Hematopoietic multipotent progenitor cell (in vitro differentiated cells): ENCODE data around the gene GAPDH. TPM values are rescaled to one million over a fixed set of nuclear protein-coding genes. Genes with fewer than 3 reads are reported as not detected.
"Not testable (repeated sequence)": the region's sequence is repeated elsewhere in the genome, so short reads cannot be mapped to it uniquely, and the experiment has no call there.

Experiments
- DNase-seq, 3 donors: peaks; one replicate each; pipeline ENCODE4 v3.0.0-alpha.2; 2011 to 2015; ENCODE audit warnings: low read depth in 2 of 3, low spot score in 2 of 3
- total RNA-seq: library from RNA; depleted of rRNA; stranded (reverse); fragments of >200 nt; gene quantifications from one replicate; pipeline ENCODE4 v1.2.3, GENCODE V29; 2012

GAPDH gene
- total RNA-seq, 1 donor: 7,142 TPM

DNA sequence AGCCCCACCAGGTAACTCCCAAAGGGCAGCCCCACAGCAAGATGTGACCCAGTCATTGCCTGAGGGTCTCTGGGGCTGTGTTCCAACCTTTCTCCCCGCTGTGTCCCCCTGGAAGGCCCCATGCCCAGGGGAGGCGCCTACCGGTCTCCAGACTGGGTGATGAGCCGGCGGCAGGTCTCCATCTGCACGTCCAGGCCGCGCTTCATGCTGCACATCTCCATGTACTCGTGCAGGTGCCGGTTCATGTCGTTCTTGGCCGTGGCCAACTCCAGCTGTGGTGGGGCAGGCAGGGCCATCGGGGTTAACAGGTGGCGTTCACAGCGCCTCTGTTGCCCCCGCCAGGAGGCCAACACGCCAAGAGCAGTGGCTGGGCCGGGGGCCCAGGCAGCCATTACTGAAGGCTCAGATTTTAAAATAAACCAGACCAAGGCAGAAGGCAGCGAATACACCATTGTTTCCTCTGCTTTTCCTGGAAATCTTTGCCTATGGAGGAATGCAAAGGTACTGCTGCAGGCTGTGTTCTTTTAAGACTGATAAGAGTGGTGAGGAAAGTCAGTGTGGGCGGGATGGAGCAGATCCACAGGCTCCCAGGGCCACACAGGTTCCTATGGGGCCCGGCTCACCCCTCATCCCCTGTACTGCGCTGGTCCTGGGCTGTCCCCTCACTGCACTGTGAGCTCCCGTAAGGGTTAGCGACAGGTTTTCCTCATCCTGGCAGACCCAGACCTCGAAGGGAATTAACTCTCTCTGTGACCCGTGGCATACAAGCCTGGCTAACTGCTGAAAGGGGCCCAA is 7.3 kb downstream of the GAPDH start:
- DNase-seq: no peak

DNA sequence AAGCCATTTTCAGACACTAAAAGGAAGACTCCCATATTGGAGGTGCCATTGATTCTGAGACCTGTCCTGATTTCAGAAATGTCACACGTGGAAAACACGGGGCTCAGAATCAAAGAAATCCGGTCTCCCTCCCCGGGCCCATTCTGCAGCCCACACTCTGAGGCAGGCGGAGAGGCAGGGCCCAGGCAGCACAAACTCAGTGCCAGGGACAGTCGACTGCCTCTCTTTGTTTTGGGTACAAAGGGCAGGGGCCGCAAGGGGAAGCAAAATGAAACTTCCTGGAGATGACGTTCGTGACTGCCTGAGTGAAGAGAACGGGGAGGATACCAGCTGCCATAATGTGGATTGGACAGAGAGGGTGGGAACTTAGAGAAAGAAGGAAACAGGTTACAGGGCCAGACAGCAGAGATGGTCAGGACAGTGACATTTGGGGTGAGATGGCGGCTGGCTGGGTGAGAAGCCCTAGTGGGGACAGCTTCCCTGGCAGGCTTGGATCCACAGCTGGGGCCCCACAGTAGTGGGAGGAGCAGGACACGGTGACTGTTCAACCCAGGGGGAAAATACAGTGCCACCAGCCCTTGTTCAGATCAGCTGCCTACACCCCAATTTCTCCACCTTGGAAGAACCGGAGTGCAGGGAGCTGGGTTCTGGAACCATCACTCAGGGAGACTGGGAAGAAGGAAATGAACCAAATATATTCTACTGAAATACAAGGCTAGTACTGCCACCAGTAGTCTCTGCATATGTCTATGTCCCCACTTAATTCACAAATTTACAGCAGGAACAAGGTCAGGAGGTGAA is 8.1 kb downstream of the GAPDH start:
- no peak for DNase-seq

DNA sequence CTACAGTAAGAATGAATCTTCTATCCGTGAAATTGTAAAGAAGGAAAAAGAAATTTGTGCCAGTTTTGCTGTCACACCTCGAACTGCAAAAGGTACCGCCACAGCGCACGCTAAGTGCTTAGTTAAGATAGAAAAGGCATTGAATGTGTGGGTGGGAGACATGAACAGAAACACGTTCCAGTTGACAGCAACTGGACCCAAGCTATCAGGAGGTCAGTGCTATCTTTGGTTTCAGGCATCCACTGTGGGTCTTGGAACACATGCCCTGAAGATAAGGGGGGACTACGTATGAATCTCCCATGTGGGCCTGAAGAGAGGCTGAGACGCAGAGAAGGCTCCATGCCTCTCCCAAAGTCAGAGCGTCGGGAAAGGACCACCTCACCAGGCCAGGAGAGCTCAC is 11.7 kb downstream of the GAPDH start:
- no peak for DNase-seq

GRCh38 chr12:6547566-6547965 is 13.2 kb downstream of the GAPDH start:
- no peak for DNase-seq

GRCh38 chr12:6547987-6548386 is 13.7 kb downstream of the GAPDH start:
- DNase-seq: no peak

- DNase-seq: no peak
Measured at GRCh38 chr12:6548556-6548955, 14.2 kb downstream of the GAPDH start.

- DNase-seq: no peak
Measured at GRCh38 chr12:6548966-6549683, 14.8 kb downstream of the GAPDH start.

GRCh38 chr12:6549684-6550151 is 15.4 kb downstream of the GAPDH start:
- no peak for DNase-seq

- peak in 1 of 3 donors; percentile 47 for DNase-seq
Measured at GRCh38 chr12:6550294-6551062, 16.2 kb downstream of the GAPDH start.

DNA sequence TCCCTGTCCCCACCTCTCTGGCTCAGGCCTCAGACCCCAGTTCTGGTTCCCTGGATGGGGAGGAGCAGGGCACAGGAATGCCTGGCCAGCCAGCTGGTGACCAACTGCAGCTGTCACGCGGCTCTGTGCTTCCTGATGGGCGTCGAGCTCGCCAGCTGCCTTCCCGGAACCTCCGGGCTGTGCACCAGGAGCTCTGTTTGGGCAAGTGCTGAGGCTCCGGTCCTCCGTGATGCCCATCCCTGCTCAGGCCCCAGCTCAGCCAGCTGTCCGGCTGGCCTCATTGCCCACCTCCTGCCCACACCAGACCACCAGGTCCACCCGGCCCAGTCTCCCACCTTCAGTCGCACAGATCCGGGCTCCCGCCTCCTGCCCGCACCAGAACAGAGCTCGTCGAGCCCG is 16.7 kb downstream of the GAPDH start:
- DNase-seq: no peak

DNA sequence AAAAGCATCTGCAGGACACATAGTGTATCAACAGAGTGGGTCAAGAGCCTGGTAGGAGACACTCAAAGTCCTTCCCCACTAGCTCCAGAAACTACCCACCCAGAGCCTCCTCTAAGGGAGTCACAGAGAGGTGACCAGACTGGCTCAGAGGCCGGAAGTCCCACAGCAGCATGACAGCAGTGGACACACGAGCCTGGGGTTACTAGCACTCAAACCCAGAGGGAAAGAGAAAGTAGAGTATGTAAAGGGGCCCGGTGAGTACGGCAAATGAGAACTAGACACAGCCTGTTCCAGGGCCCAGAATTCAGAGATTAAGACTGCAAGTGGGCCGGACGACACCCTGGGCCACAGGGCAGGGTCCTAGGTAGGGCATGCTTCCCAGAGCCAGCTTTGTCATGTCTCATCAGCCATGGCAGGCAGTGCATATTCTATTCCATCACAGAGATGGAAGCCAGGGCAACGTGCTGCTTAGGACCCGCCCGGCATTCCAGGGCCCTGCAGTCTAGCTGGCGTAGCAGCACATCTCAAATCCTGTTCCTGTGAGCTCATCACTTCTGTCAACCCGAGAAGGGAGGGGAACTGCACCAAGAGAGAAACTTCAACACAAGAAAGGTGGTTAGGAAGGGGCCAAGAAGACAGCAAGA is 17.3 kb downstream of the GAPDH start:
- no peak for DNase-seq

DNA sequence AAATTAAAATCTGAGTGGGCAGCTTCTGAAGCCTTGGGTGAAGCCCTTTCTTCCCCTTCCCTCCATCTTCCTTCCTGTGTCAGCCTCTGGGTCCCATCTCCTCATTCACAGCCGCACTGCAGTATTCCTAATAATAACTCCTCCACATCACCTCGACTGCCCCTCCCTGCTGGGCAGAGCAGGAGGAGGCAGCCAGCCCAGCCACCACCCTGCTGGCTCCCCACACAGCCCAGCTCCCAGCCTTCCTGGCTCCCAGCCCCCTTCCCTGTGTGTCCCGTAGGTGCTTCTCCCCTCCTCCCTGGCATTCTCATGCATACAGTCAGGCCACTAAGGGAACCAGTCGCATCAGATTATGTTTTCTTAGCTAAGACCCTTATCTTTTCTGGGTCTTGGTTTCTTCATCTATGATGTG is 17.8 kb downstream of the GAPDH start:
- DNase-seq: no peak

DNA sequence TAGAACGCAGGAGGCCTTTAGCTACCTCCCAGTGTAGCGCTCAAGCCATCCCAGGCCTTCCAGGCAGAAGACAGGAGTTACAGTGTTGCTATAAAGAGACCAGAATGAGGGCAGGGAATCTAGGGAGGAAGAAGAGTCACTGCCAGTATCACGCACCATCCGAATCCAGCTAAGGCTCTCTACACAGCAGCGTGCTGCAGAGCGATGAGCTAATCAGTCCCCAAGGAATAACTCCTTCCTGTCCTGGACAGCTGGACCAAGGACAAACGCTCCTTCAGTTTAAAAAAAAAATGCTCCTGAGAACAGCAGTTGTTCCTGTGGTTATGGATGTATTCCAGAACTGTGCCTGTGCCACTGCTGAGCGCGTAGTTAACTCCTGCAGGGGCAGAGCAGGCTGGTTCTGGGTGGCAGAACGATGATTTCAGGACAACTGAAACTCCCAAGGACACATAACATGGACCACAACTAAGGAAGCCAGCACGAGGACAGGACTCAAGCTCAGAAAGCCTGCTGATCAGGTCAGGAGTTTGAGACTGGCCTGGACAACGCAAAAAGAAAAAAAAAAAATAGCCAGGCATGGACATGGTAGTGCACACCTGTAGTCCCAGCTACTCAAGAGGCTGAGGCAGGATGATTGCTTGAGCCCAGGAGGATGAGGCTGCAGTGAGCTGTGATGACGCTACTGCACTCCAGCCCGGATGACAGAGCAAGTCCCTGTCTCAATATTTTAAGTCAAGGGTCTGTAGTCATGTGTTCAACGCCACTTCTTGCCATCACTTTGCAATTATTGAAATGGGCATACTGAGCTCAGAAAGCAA is 18.9 kb downstream of the GAPDH start:
- no peak for DNase-seq

DNA sequence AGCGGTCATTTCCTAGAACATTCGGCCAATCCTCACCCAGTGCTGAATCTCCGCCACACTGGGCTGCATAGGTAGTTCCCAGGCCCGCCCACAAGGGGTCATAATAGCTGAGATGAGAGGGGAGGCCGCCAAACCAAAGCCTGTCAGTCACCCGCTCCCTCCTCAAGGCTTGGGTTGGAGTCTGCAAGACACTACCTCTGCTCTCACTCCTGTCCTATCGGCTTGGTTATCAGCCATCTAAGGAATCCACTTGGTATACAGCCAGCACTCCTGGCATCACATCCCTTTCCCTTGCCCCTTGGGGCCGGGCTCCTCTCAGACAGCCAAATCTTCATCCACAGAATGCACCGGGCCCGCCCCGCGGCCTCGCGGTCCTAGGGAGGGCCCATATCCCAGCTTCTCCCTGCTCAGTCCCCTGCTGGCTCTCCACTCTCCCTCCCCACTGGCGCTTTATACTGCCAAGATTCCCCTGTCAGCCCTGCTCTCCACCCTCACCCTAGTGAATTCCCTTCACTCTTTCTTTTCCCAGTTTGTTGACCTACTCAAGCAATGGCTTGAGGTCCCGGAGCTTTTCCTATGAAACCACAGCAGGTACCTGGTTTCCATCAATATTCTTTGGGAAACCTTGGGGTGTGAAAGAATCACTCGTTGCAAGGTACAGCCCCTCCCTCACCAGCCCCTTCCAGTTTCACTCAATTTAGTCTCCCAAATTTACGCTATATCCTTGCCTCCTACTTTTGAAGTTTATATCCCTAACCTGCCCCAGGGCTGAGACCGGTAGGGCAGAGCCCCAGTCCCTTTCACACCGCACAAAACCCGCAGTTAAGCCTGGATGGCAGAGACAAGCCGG is 20.1 kb downstream of the GAPDH start:
- DNase-seq: peak in 2 of 3 donors; percentile 69 to 85

- no peak for DNase-seq
Measured at GRCh38 chr12:6555018-6555691, 20.8 kb downstream of the GAPDH start.

GRCh38 chr12:6556496-6556817 is 22.1 kb downstream of the GAPDH start:
- DNase-seq: not testable (repeated sequence)

- no peak for DNase-seq
Measured at GRCh38 chr12:6556857-6557256, 22.5 kb downstream of the GAPDH start.
